Measurements from ENCODE around the gene LRRC34. TPM values are rescaled to one million over a fixed set of nuclear protein-coding genes. Genes with fewer than 3 reads are reported as not detected.

The LRRC34 gene
- total RNA-seq, 1 donor from 2014 or later = 7.0 TPM

- peaks cover 14% of the 10 kb centered on the region for H3K36me3 Mint-ChIP-seq (ENCODE audit: insufficient read depth)
- no peak for DNase-seq (ENCODE audit: low spot score, unreplicated experiment)
- H3K27ac Mint-ChIP-seq = no peak overlapping the region
- no peaks in the 10 kb centered on the region for H3K9me3 Mint-ChIP-seq (ENCODE audit: low read depth)
- no peaks in the 10 kb centered on the region for H3K27me3 Mint-ChIP-seq
- no peak for TF ChIP-seq CTCF (IDR thresholded peaks at IDR 0.05; ENCODE audit: unreplicated experiment)
- H3K4me3 Mint-ChIP-seq (ENCODE audit: low read depth) = no peak overlapping the region
- no peaks in the 10 kb centered on the region for H3K4me1 Mint-ChIP-seq (ENCODE audit: low read depth)
Observed at GRCh38 chr3:169787120-169787519, 25.6 kb downstream of the LRRC34 start.

- Mint-ChIP-seq H3K9me3 (ENCODE audit: low read depth) (no peaks in the 10 kb centered on the region), H3K4me3 (ENCODE audit: low read depth) (no peak overlapping the region), H3K27ac (no peak overlapping the region), H3K4me1 (ENCODE audit: low read depth) (no peaks in the 10 kb centered on the region), H3K27me3 (no peaks in the 10 kb centered on the region), H3K36me3 (ENCODE audit: insufficient read depth) (peaks cover 23% of the 10 kb centered on the region)
- no peak for DNase-seq (ENCODE audit: low spot score, unreplicated experiment)
- no peak for TF ChIP-seq CTCF (IDR thresholded peaks at IDR 0.05; ENCODE audit: unreplicated experiment)
Observed at GRCh38 chr3:169781209-169781855, 31.4 kb downstream of the LRRC34 start.

- Mint-ChIP-seq H3K27me3 (no peaks in the 10 kb centered on the region), H3K4me3 (ENCODE audit: low read depth) (no peak overlapping the region), H3K9me3 (ENCODE audit: low read depth) (no peaks in the 10 kb centered on the region), H3K27ac (no peak overlapping the region), H3K36me3 (ENCODE audit: insufficient read depth) (peaks cover 19% of the 10 kb centered on the region), H3K4me1 (ENCODE audit: low read depth) (no peaks in the 10 kb centered on the region)
- no peak for DNase-seq (ENCODE audit: low spot score, unreplicated experiment)
- TF ChIP-seq CTCF (IDR thresholded peaks at IDR 0.05; ENCODE audit: unreplicated experiment) = no peak
Observed at GRCh38 chr3:169780742-169781141, 32.0 kb downstream of the LRRC34 start.

GRCh38 chr3:169777822-169778221 is 34.9 kb downstream of the LRRC34 start:
- Mint-ChIP-seq H3K4me1 (ENCODE audit: low read depth) (peaks cover 13% of the 10 kb centered on the region), H3K4me3 (ENCODE audit: low read depth) (no peak overlapping the region), H3K27ac (no peak overlapping the region), H3K9me3 (ENCODE audit: low read depth) (no peaks in the 10 kb centered on the region), H3K36me3 (ENCODE audit: insufficient read depth) (peaks cover 19% of the 10 kb centered on the region), H3K27me3 (no peaks in the 10 kb centered on the region)
- DNase-seq (ENCODE audit: low spot score, unreplicated experiment) = no peak
- TF ChIP-seq CTCF (IDR thresholded peaks at IDR 0.05; ENCODE audit: unreplicated experiment) = no peak

- Mint-ChIP-seq H3K9me3 (ENCODE audit: low read depth) (no peaks in the 10 kb centered on the region), H3K4me1 (ENCODE audit: low read depth) (peaks cover 16% of the 10 kb centered on the region), H3K4me3 (ENCODE audit: low read depth) (peak overlapping the region; percentile 99), H3K36me3 (ENCODE audit: insufficient read depth) (peaks cover 10% of the 10 kb centered on the region), H3K27me3 (no peaks in the 10 kb centered on the region), H3K27ac (peak overlapping the region; percentile 99)
- TF ChIP-seq CTCF (IDR thresholded peaks at IDR 0.05; ENCODE audit: unreplicated experiment) = no peak
- DNase-seq (ENCODE audit: low spot score, unreplicated experiment) = no peak
Observed at GRCh38 chr3:169774186-169774585, 38.5 kb downstream of the LRRC34 start.
